HepG2 (cell line): ENCODE measurements around the gene OGFR. TPM values are rescaled to one million over a fixed set of nuclear protein-coding genes. Genes with fewer than 3 reads are reported as not detected.

Source experiments
- AHR ChIP-seq: IDR thresholded peaks from 2 replicates; pipeline ENCODE4 v1.6.1; 2018; ENCODE audit warnings: missing genetic modification reagents, missing compliant biosample characterization
- ATF1 ChIP-seq: IDR thresholded peaks from 2 replicates; pipeline ENCODE4 v1.6.1; 2016; ENCODE audit warnings: mild to moderate bottlenecking, control low read depth
- ATF3 ChIP-seq: sonication (generic); formaldehyde crosslinking; IDR thresholded peaks from 2 replicates; pipeline ENCODE4 v1.4.0; 2020; ENCODE audit warnings: missing genetic modification reagents
- CENPT ChIP-seq: sonication (generic); formaldehyde crosslinking; IDR thresholded peaks from 2 replicates; pipeline ENCODE4 v1.8.0; 2022; ENCODE audit warnings: low read depth, mild to moderate bottlenecking, moderate library complexity, missing genetic modification reagents
- CENPX ChIP-seq: sonication (generic); formaldehyde crosslinking; IDR thresholded peaks from 2 replicates; pipeline ENCODE4 v1.9.0; 2021; ENCODE audit warnings: mild to moderate bottlenecking, missing genetic modification reagents, moderate library complexity
- ELF1 ChIP-seq: sonication (generic); formaldehyde crosslinking; IDR thresholded peaks from 2 replicates; pipeline ENCODE4 v1.4.0; 2020; ENCODE audit warnings: missing genetic modification reagents
- FOXM1 ChIP-seq: sonication (generic); formaldehyde crosslinking; IDR thresholded peaks from 2 replicates; pipeline ENCODE4 v1.5.0; 2020; ENCODE audit warnings: missing genetic modification reagents
- FOXP4 ChIP-seq: sonication (generic); formaldehyde crosslinking; IDR thresholded peaks from 2 replicates; pipeline ENCODE4 v1.4.0; 2020; ENCODE audit warnings: missing genetic modification reagents
- HHEX ChIP-seq: IDR thresholded peaks from 2 replicates; pipeline ENCODE4 v1.6.1; 2016; ENCODE audit warnings: control low read depth
- ISX ChIP-seq: sonication (generic); formaldehyde crosslinking; conservative IDR thresholded peaks from 2 replicates; pipeline ENCODE4 v1.5.0; 2020; ENCODE audit warnings: missing genetic modification reagents
- JDP2 ChIP-seq: sonication (generic); formaldehyde crosslinking; IDR thresholded peaks from 2 replicates; pipeline ENCODE4 v1.8.1; 2022; ENCODE audit warnings: missing genetic modification reagents, borderline replicate concordance
- KDM5B ChIP-seq: sonication (generic); formaldehyde crosslinking; IDR thresholded peaks from 2 replicates; pipeline ENCODE4 v1.4.0; 2020; ENCODE audit warnings: missing genetic modification reagents, mild to moderate bottlenecking, borderline replicate concordance
- MTF2 ChIP-seq: sonication (generic); formaldehyde crosslinking; IDR thresholded peaks from 2 replicates; pipeline ENCODE4 v1.5.0; 2020; ENCODE audit warnings: missing genetic modification reagents, borderline replicate concordance
- NFATC3 ChIP-seq: sonication (generic); formaldehyde crosslinking; IDR thresholded peaks from 2 replicates; pipeline ENCODE4 v1.5.1; 2020; ENCODE audit warnings: mild to moderate bottlenecking, missing genetic modification reagents
- POLR2AphosphoS5 ChIP-seq: IDR thresholded peaks from 2 replicates; pipeline ENCODE4 v1.6.1; 2012; ENCODE audit warnings: low read depth, low read length
- PRMT3 ChIP-seq: sonication (generic); formaldehyde crosslinking; IDR thresholded peaks from 2 replicates; pipeline ENCODE4 v1.8.1; 2022; ENCODE audit warnings: low read depth, mild to moderate bottlenecking, moderate library complexity, missing genetic modification reagents, borderline replicate concordance
- RBM39 ChIP-seq: fragments of 200-400 bp; formaldehyde crosslinking; IDR thresholded peaks from one replicate; pipeline ENCODE4 v1.6.1; 2018; ENCODE audit warnings: antibody characterized with exemption, mild to moderate bottlenecking, low read depth, low read length; ENCODE audit not compliant: poor library complexity, severe bottlenecking
- RFX5 ChIP-seq: IDR thresholded peaks from 2 replicates; pipeline ENCODE4 v1.6.1; 2011; ENCODE audit warnings: low read depth, low read length, improper control_type of control experiment
- SIX1 ChIP-seq: sonication (generic); formaldehyde crosslinking; IDR thresholded peaks from 2 replicates; pipeline ENCODE4 v1.4.0; 2020; ENCODE audit warnings: missing genetic modification reagents, borderline replicate concordance
- THYN1 ChIP-seq: sonication (generic); formaldehyde crosslinking; IDR thresholded peaks from 2 replicates; pipeline ENCODE4 v1.8.1; 2023; ENCODE audit warnings: low read depth, mild to moderate bottlenecking, moderate library complexity, missing genetic modification reagents, borderline replicate concordance
- ZC3H13 ChIP-seq: sonication (generic); formaldehyde crosslinking; IDR thresholded peaks from 2 replicates; pipeline ENCODE4 v1.8.1; 2023; ENCODE audit warnings: mild to moderate bottlenecking, missing genetic modification reagents, moderate library complexity
- ZFP1 ChIP-seq: IDR thresholded peaks from 2 replicates; pipeline ENCODE4 v1.6.1; 2016
- ZNF205 ChIP-seq: IDR thresholded peaks from 2 replicates; pipeline ENCODE4 v1.6.1; 2018; ENCODE audit warnings: missing biosample characterization, missing genetic modification reagents
- ZNF296 ChIP-seq: sonication (generic); formaldehyde crosslinking; conservative IDR thresholded peaks from 2 replicates; pipeline ENCODE4 v1.5.0; 2020; ENCODE audit warnings: mild to moderate bottlenecking, missing genetic modification reagents
- ZNF44 ChIP-seq: sonication (generic); formaldehyde crosslinking; IDR thresholded peaks from 2 replicates; pipeline ENCODE4 v1.5.1; 2020; ENCODE audit warnings: mild to moderate bottlenecking, missing genetic modification reagents
- ZNF558 ChIP-seq: sonication (generic); formaldehyde crosslinking; IDR thresholded peaks from 2 replicates; pipeline ENCODE4 v1.9.0; 2022; ENCODE audit warnings: mild to moderate bottlenecking, missing genetic modification reagents, borderline replicate concordance
- ZNF580 ChIP-seq: IDR thresholded peaks from 2 replicates; pipeline ENCODE4 v1.6.1; 2016; ENCODE audit warnings: low read depth, borderline replicate concordance
- ZNF672 ChIP-seq: sonication (generic); formaldehyde crosslinking; IDR thresholded peaks from 2 replicates; pipeline ENCODE4 v1.8.1; 2022; ENCODE audit warnings: missing genetic modification reagents
- ZNF792 ChIP-seq: IDR thresholded peaks from 2 replicates; pipeline ENCODE4 v1.6.1; 2016
- ZNF841 ChIP-seq: sonication (generic); formaldehyde crosslinking; IDR thresholded peaks from 2 replicates; pipeline ENCODE4 v1.8.1; 2023; ENCODE audit warnings: missing genetic modification reagents, borderline replicate concordance
- ZZZ3 ChIP-seq: sonication (generic); formaldehyde crosslinking; IDR thresholded peaks from 2 replicates; pipeline ENCODE4 v1.4.0; 2020; ENCODE audit warnings: missing genetic modification reagents, mild to moderate bottlenecking, borderline replicate concordance
- polyA plus RNA-seq, 8 experiments: library from polyadenylated mRNA; depleted of rRNA in 3 of 8; stranded (reverse) in 7 of 8; unstranded in 1 of 8; fragments of >200 nt; fragmentation: Illumina TruSeq in 4 of 8; extraction: Trizol in 4 of 8; gene quantifications; 2 replicates each; pipeline versions ENCODE4 v1.2.1 to v1.2.3, GENCODE V29; 2011 to 2016; ENCODE audit warnings: low read depth in 4 of 8, missing spikeins in 1 of 8, mixed read lengths in 1 of 8; ENCODE audit not compliant: insufficient read depth in 1 of 8
- total RNA-seq, 5 experiments: library from RNA; depleted of rRNA; stranded (reverse); fragments of >200 nt; fragmentation: Illumina TruSeq; extraction: Trizol; gene quantifications; 2 replicates each; pipeline ENCODE4 v1.2.3, GENCODE V29; 2016; ENCODE audit warnings: low read depth in 1 of 5

The OGFR gene
- total and polyA plus RNA-seq, 2 of the 13 experiments (the other 11 are each of a cell fraction or from before 2014, with no cell fraction given) = 47.7 to 81.8 TPM

GRCh38 chr20:62795023-62795761 lies 9.4 kb upstream of the OGFR start (continued):
- TF ChIP-seq HHEX (CRISPR knock-in tag) = no peak
- TF ChIP-seq ZNF580 (CRISPR knock-in tag) = peak; percentile 45; the same call in 1 of the 2 replicates
- no peak for TF ChIP-seq PRMT3 (CRISPR knock-in tag)
- TF ChIP-seq AHR = no peak; the same call in 1 of the 2 replicates
- TF ChIP-seq ZFP1 (CRISPR knock-in tag) = no peak
- TF ChIP-seq CENPT (CRISPR knock-in tag) = peak; percentile 77; the same call in 1 of the 2 replicates
- no peak for TF ChIP-seq CENPX
- TF ChIP-seq ZNF205 = peak; percentile 73
- no peak for TF ChIP-seq JDP2 (CRISPR knock-in tag)
- TF ChIP-seq ZNF792 (CRISPR knock-in tag) = no peak
- TF ChIP-seq ELF1 (CRISPR knock-in tag) = no peak
- TF ChIP-seq ISX (CRISPR knock-in tag) = peak; percentile 74; the same call in 1 of the 2 replicates
- peak; percentile 66; the same call in 1 of the 2 replicates for TF ChIP-seq ZNF841 (CRISPR knock-in tag)
- TF ChIP-seq ZC3H13 = peak; percentile 90
- TF ChIP-seq KDM5B = peak; percentile 77; the same call in 1 of the 2 replicates
- TF ChIP-seq THYN1 (CRISPR knock-in tag) = 0 out of 2 replicates have a peak, but pooled peaks have one; percentile 79
- TF ChIP-seq NFATC3 (CRISPR knock-in tag) = no peak
- TF ChIP-seq ZNF296 (CRISPR knock-in tag) = no peak
- no peak for TF ChIP-seq ZNF672
- no peak for TF ChIP-seq ZNF44
- peak; percentile 63 for TF ChIP-seq ATF3 (CRISPR knock-in tag)
- 0 out of 2 replicates have a peak, but pooled peaks have one; percentile 59 for TF ChIP-seq FOXM1 (CRISPR knock-in tag)
- TF ChIP-seq MTF2 = peak; percentile 60; the same call in 1 of the 2 replicates
- TF ChIP-seq ATF1 (CRISPR knock-in tag) = no peak
- TF ChIP-seq RFX5 = no peak
- TF ChIP-seq RBM39 = peak; percentile 41
- TF ChIP-seq POLR2AphosphoS5 = peak; percentile 90
- TF ChIP-seq SIX1 (CRISPR knock-in tag) = peak; percentile 59; the same call in 1 of the 2 replicates
- peak; percentile 51 for TF ChIP-seq FOXP4 (CRISPR knock-in tag)
- peak; percentile 43; the same call in 1 of the 2 replicates for TF ChIP-seq ZZZ3 (CRISPR knock-in tag)
- TF ChIP-seq ZNF558 = peak; percentile 78; the same call in 1 of the 2 replicates
